Stimulated activated CD8-positive, alpha-beta memory T cell treated with anti-CD3 and anti-CD28 coated beads, Interleukin-15, amount 100 ng/mL, for 48 hours (primary cell): Measurements from ENCODE around the gene SORBS1.

Source experiments
- DNase-seq, 2 donors: peaks; one replicate each; pipeline ENCODE4 v3.0.0-alpha.2; 2020; ENCODE audit warnings: low read depth in 2 of 2

The SORBS1 gene

DNA sequence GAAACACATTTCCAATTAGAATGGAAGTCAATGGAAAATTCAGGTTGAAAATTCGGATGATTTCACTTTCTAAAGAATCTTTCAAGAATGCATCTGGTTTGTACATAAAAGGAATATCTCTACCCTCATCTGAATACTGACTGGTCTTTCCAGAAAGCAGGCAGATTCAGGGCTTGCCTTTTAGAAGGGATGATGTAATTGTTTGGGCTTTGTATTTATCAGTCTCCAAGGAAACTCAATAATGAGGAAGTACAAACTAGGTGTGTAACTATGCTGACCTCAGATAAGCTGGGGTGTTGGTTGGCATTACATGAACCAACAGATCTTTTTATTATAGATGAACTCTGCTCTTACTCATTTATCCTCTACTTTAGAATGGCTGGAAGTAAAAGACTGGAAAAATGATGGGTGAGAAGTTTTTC lies 294.5 kb downstream of the SORBS1 start:
- DNase-seq = no peak

DNA sequence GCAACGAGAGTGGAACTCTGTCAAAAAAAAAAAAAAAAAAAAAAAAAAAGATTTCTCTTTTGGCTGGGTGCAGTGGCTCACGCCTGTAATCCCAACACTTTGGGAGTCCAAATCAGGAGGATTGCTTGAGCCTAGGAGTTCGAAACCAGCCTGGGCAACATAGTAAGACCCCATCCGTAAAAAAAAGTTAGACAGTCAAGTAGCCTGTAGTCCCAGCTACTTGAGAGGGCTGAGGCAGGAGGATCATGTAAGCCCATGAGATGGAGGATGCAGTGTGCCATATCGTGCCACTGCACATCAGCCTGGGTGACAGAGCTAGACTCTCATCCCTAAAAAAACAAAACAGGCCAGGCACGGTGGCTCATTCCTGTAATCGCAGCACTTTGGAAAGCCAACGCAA lies 295.6 kb downstream of the SORBS1 start:
- DNase-seq = no peak

DNA sequence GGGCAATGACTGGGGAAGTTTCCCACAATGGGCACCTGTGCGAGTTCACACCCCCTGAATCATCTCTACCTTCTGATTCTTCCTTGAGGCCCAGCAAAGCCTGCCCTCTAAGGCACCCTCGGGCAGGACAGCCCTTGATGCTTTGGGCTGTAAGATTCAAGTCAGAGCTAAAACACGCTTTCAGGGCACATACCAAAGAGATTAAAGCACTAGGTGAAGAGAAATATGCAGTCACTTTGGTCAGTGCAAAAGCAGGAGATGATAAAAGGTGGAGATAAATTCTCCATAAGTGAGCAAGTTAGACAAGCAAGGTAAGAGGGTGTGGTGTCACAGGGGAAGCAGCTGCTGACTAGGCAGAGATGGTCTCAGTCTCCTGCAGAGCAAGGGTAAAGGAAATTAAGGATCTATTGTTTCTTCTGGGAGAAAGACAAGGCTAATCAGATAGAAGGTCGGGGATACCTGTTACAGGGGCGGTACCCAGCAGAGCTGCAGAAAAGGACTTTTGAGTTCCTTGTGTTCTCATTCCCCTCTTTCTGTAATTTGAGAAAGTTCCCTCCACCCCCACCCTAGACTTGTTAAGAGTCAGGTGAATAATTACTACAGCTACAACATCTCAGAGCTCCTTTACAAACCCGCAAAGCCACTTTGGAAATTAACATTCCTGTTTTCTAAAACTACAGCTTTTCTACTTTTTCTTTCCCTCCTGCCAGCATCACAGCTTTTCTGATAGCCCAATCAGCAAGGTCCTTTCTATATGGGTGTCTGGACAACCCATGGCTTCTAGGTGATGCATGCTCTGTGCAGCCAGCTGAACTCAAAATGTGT lies 296.7 kb downstream of the SORBS1 start:
- no peak for DNase-seq

- DNase-seq = no peak
Observed at GRCh38 chr10:95263864-95264226, 297.3 kb downstream of the SORBS1 start.

- no peak for DNase-seq
Observed at GRCh38 chr10:95262763-95263518, 298.2 kb downstream of the SORBS1 start.

DNA sequence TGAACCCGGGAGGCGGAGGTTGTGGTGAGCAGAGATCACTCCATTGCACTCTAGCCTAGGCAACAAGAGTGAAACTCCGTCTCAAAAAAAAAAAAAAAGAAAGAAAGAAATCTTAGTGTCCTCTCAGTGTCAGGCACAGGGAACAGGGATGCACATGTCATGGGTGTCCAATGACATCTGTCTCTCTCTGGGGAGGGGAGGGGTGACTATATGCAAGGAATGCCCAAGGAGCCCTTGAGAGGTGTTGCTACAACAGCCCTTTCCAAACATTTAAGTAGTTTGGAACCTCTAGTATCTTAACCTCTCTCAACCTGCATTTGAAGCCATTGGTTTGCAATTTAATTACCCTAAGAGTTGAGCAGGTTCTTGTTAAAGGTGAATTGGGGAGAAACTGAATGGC lies 299.2 kb downstream of the SORBS1 start:
- no peak for DNase-seq
